ENCODE data around the gene ZNF879. TPM values are rescaled to one million over a fixed set of nuclear protein-coding genes. Genes with fewer than 3 reads are reported as not detected.

Gene ZNF879
- 4.7 TPM for polyA plus RNA-seq (2013, experiment 1 of 4)
- 5.7 TPM for polyA plus RNA-seq (2013, experiment 2 of 4)
- polyA plus RNA-seq (2013, experiment 3 of 4) = 4.0 TPM
- polyA plus RNA-seq (2013, experiment 4 of 4) = 3.9 TPM

DNA sequence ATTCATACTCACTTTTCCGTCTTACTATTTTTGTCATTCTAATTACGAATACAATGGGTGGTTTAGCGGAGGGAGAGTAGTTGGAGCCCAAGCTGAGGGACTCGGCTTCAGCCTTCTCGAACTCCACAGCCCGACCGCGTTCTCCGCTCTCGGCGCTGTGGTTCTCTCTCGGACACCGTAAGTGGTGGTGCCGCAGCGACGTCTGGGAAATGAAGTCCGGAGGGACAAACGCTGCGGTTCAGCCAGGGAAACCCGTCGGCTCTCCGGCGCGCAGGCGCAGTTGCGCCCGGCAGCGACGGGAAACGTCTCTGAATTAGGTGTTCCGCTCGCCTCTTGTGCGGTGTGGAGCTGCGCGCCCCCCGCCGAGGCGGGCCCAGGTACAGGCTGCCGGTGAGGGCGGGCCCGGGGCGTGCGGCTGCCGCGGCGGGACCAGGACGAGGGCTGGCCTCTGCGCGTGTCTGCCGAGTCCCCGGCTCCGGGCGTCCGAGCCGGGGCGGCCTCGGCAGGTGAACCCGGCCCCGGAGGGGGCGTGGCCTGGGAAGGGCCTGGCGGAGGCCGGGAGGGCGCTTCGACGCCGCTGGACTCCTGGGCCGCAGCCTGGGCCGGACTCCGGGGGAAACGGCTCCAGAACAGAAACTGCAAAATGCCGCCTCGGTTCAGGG lies at the start of gene ZNF879:
TSS of gene ZNF879 (plus strand) at position 277 of the 662 bp plus-strand sequence. CDS start 1,201 bp downstream, outside the sequence.
- Histone ChIP-seq H3K4me3 (ENCODE audit: insufficient read depth, low read depth, low read length) (peak within 1 kb of the TSS; percentile 67), H3K27me3 (ENCODE audit: control insufficient read depth, insufficient read depth, low read length, poor library complexity, severe bottlenecking) (peaks cover 4% of the 10 kb centered on the region), H3K27ac (ENCODE audit: insufficient read depth, low read depth, low read length, poor library complexity, severe bottlenecking) (no peak within 1 kb of the TSS), H3K36me3 (ENCODE audit: control insufficient read depth, insufficient read depth, low read length) (peaks cover 15% of the 10 kb centered on the region), H3K9me3 (ENCODE audit: control insufficient read depth, low read length) (peaks cover 6% of the 10 kb centered on the region), H3K4me1 (ENCODE audit: control insufficient read depth, insufficient read depth, low read length) (no peaks in the 10 kb centered on the region)
- WGBS, 2 experiments = 6 to 7% methylated on average over 71 to 72 of the region's 72 CpGs

DNA sequence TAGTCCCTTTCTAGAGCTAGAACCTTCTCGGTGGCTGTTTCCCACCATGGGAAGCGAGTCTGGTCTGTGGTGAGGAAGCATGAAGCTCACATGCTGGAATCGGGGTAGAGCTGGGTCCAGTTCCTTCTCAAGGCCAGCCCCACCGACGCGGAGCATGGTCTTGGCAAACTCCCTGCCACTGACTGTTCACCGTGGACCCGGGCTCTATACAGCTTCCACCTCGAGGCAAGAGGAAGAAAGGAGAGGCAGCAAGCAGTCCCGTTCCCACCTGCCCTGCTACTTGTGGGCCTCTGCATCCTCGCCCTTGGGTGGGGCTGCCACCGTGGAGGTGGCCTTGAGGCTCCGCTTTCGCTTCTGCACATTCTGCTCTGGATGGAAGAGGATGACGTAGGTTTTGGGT lies 42.2 kb upstream of the ZNF879 start:
- H3K4me1 ChIP-seq (ENCODE audit: control insufficient read depth, insufficient read depth, low read length) = no peaks in the 10 kb centered on the region
- H3K36me3 ChIP-seq (ENCODE audit: control insufficient read depth, insufficient read depth, low read length) = no peaks in the 10 kb centered on the region
- H3K27ac ChIP-seq (ENCODE audit: insufficient read depth, low read depth, low read length, poor library complexity, severe bottlenecking) = no peak overlapping the region
- WGBS, 2 experiments = 87 to 90% methylated on average over 15 of the region's 15 CpGs
- H3K9me3 ChIP-seq (ENCODE audit: control insufficient read depth, low read length) = peaks cover 8% of the 10 kb centered on the region
- H3K4me3 ChIP-seq (ENCODE audit: insufficient read depth, low read depth, low read length) = no peak overlapping the region
- H3K27me3 ChIP-seq (ENCODE audit: control insufficient read depth, insufficient read depth, low read length, poor library complexity, severe bottlenecking) = no peaks in the 10 kb centered on the region

- Histone ChIP-seq H3K4me1 (ENCODE audit: control insufficient read depth, insufficient read depth, low read length) (no peaks in the 10 kb centered on the region), H3K4me3 (ENCODE audit: insufficient read depth, low read depth, low read length) (no peak overlapping the region), H3K36me3 (ENCODE audit: control insufficient read depth, insufficient read depth, low read length) (no peaks in the 10 kb centered on the region), H3K27me3 (ENCODE audit: control insufficient read depth, insufficient read depth, low read length, poor library complexity, severe bottlenecking) (no peaks in the 10 kb centered on the region), H3K9me3 (ENCODE audit: control insufficient read depth, low read length) (peaks cover 8% of the 10 kb centered on the region), H3K27ac (ENCODE audit: insufficient read depth, low read depth, low read length, poor library complexity, severe bottlenecking) (no peak overlapping the region)
- 84% methylated on average over 17 of the region's 17 CpGs for WGBS, 2 experiments
Measured at GRCh38 chr5:178982941-178983340, 40.7 kb upstream of the ZNF879 start.

- Histone ChIP-seq H3K4me3 (ENCODE audit: insufficient read depth, low read depth, low read length) (no peak overlapping the region), H3K27ac (ENCODE audit: insufficient read depth, low read depth, low read length, poor library complexity, severe bottlenecking) (no peak overlapping the region), H3K9me3 (ENCODE audit: control insufficient read depth, low read length) (peaks cover 10% of the 10 kb centered on the region), H3K36me3 (ENCODE audit: control insufficient read depth, insufficient read depth, low read length) (no peaks in the 10 kb centered on the region), H3K27me3 (ENCODE audit: control insufficient read depth, insufficient read depth, low read length, poor library complexity, severe bottlenecking) (no peaks in the 10 kb centered on the region), H3K4me1 (ENCODE audit: control insufficient read depth, insufficient read depth, low read length) (no peaks in the 10 kb centered on the region)
- WGBS, 2 experiments = 84% methylated on average over 10 of the region's 10 CpGs
Measured at GRCh38 chr5:178983728-178984127, 39.9 kb upstream of the ZNF879 start.

GRCh38 chr5:178984145-178985072 lies 39.2 kb upstream of the ZNF879 start:
- H3K27ac ChIP-seq (ENCODE audit: insufficient read depth, low read depth, low read length, poor library complexity, severe bottlenecking) = no peak overlapping the region
- 87 to 88% methylated on average over 37 of the region's 37 CpGs for WGBS, 2 experiments
- H3K27me3 ChIP-seq (ENCODE audit: control insufficient read depth, insufficient read depth, low read length, poor library complexity, severe bottlenecking) = no peaks in the 10 kb centered on the region
- H3K9me3 ChIP-seq (ENCODE audit: control insufficient read depth, low read length) = peaks cover 9% of the 10 kb centered on the region
- no peak overlapping the region for H3K4me3 ChIP-seq (ENCODE audit: insufficient read depth, low read depth, low read length)
- no peaks in the 10 kb centered on the region for H3K4me1 ChIP-seq (ENCODE audit: control insufficient read depth, insufficient read depth, low read length)
- no peaks in the 10 kb centered on the region for H3K36me3 ChIP-seq (ENCODE audit: control insufficient read depth, insufficient read depth, low read length)

GRCh38 chr5:178986326-178986960 lies 37.2 kb upstream of the ZNF879 start:
- Histone ChIP-seq H3K9me3 (ENCODE audit: control insufficient read depth, low read length) (peaks cover 7% of the 10 kb centered on the region), H3K36me3 (ENCODE audit: control insufficient read depth, insufficient read depth, low read length) (no peaks in the 10 kb centered on the region), H3K27me3 (ENCODE audit: control insufficient read depth, insufficient read depth, low read length, poor library complexity, severe bottlenecking) (no peaks in the 10 kb centered on the region), H3K4me3 (ENCODE audit: insufficient read depth, low read depth, low read length) (no peak overlapping the region), H3K27ac (ENCODE audit: insufficient read depth, low read depth, low read length, poor library complexity, severe bottlenecking) (no peak overlapping the region), H3K4me1 (ENCODE audit: control insufficient read depth, insufficient read depth, low read length) (no peaks in the 10 kb centered on the region)
- WGBS, 2 experiments = 94% methylated on average over 43 of the region's 43 CpGs

- Histone ChIP-seq H3K9me3 (ENCODE audit: control insufficient read depth, low read length) (peaks cover 9% of the 10 kb centered on the region), H3K4me3 (ENCODE audit: insufficient read depth, low read depth, low read length) (no peak overlapping the region), H3K27me3 (ENCODE audit: control insufficient read depth, insufficient read depth, low read length, poor library complexity, severe bottlenecking) (peaks cover 12% of the 10 kb centered on the region), H3K4me1 (ENCODE audit: control insufficient read depth, insufficient read depth, low read length) (no peaks in the 10 kb centered on the region), H3K36me3 (ENCODE audit: control insufficient read depth, insufficient read depth, low read length) (no peaks in the 10 kb centered on the region), H3K27ac (ENCODE audit: insufficient read depth, low read depth, low read length, poor library complexity, severe bottlenecking) (no peak overlapping the region)
- WGBS, 2 experiments = 86 to 87% methylated on average over 27 of the region's 27 CpGs
Measured at GRCh38 chr5:178988436-178989220, 35.0 kb upstream of the ZNF879 start.

DNA sequence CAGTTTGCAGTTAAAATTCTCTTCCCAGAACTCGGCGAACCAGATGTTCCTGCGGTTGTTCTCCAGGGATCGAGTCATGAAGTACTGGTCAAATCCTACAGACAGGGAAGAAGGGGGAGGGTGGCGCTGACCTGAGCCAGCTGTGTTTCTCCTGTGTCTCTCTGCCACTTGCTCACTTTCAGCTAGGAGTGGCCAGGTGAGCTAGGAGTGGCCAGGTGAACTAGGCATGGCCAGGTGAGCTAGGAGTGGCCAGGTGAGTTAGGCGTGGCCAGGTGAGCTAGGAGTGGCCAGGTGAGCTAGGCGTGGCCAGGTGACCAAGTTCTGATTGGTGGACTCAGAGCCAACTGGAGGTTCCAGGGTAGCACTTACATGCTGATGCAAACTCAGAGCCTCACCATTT lies 34.3 kb upstream of the ZNF879 start:
- Histone ChIP-seq H3K27me3 (ENCODE audit: control insufficient read depth, insufficient read depth, low read length, poor library complexity, severe bottlenecking) (peaks cover 19% of the 10 kb centered on the region), H3K4me1 (ENCODE audit: control insufficient read depth, insufficient read depth, low read length) (no peaks in the 10 kb centered on the region), H3K9me3 (ENCODE audit: control insufficient read depth, low read length) (peaks cover 9% of the 10 kb centered on the region), H3K4me3 (ENCODE audit: insufficient read depth, low read depth, low read length) (no peak overlapping the region), H3K27ac (ENCODE audit: insufficient read depth, low read depth, low read length, poor library complexity, severe bottlenecking) (no peak overlapping the region), H3K36me3 (ENCODE audit: control insufficient read depth, insufficient read depth, low read length) (no peaks in the 10 kb centered on the region)
- WGBS, 2 experiments = 85 to 88% methylated on average over 7 of the region's 7 CpGs

DNA sequence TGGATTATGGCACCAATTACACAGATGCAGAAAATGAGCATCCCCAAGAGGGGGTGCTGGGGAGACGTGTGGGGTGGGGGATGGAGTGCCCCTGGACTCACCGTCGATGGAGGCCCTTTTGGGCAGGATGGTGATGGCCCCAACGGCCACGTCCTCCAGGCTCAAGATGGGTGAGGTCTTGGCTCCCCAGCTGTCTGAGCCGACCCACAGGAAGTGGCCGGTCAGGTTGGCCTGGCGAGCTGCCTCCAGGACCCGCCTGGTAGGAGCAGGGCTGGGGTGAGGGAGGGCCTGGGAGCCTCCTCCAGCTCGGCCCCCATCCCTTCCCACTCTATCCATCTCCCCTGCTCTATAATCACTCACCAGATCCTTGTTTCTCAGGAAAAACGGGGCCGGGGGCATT lies 33.1 kb upstream of the ZNF879 start:
- Histone ChIP-seq H3K27me3 (ENCODE audit: control insufficient read depth, insufficient read depth, low read length, poor library complexity, severe bottlenecking) (peaks cover 31% of the 10 kb centered on the region), H3K4me3 (ENCODE audit: insufficient read depth, low read depth, low read length) (no peak overlapping the region)
- 79 to 83% methylated on average over 12 of the region's 12 CpGs for WGBS, 2 experiments

More for the DNA sequence above, 33.1 kb upstream of the ZNF879 start:
- no peak overlapping the region for H3K27ac ChIP-seq (ENCODE audit: insufficient read depth, low read depth, low read length, poor library complexity, severe bottlenecking)
- H3K36me3 ChIP-seq (ENCODE audit: control insufficient read depth, insufficient read depth, low read length) = no peaks in the 10 kb centered on the region
- H3K4me1 ChIP-seq (ENCODE audit: control insufficient read depth, insufficient read depth, low read length) = no peaks in the 10 kb centered on the region
- peaks cover 6% of the 10 kb centered on the region for H3K9me3 ChIP-seq (ENCODE audit: control insufficient read depth, low read length)
